Measurements from ENCODE around the gene LRMDA.
"Not testable (repeated sequence)": the region's sequence is repeated elsewhere in the genome, so short reads cannot be mapped to it uniquely, and the experiment has no call there.

Gene LRMDA

GRCh38 chr10:75519213-75519612, 87.8 kb downstream of the LRMDA start:
- H2BK15ac ChIP-seq (ENCODE audit: low read depth, poor library complexity, severe bottlenecking); H3K18ac ChIP-seq (ENCODE audit: low read depth in 1 of 2, low read length in 2 of 2); H3K79me1 ChIP-seq (replicated peaks; ENCODE audit: low read length, poor library complexity, severe bottlenecking); H2BK5ac ChIP-seq (ENCODE audit: low read depth, low read length, poor library complexity, severe bottlenecking); H2AFZ ChIP-seq (ENCODE audit: low read depth, low read length); H3K4me2 ChIP-seq (ENCODE audit: low read length, poor library complexity, severe bottlenecking); H3K27me3 ChIP-seq (ENCODE audit: control insufficient read depth in 1 of 2, insufficient read depth in 1 of 2, low read length in 2 of 2); H3K9me3 ChIP-seq (ENCODE audit: control insufficient read depth, low read length); H2BK12ac ChIP-seq (ENCODE audit: low read length in 2 of 2); H2AK5ac ChIP-seq (ENCODE audit: low read length, severe bottlenecking); H3K27ac ChIP-seq (ENCODE audit: low read length, poor library complexity, severe bottlenecking); H3K9ac ChIP-seq (ENCODE audit: low read length); DNase-seq; H2BK120ac ChIP-seq (ENCODE audit: low read depth, low read length); H3K23ac ChIP-seq (ENCODE audit: low read length in 2 of 2); H3K14ac ChIP-seq (ENCODE audit: low read length in 2 of 2); H4K91ac ChIP-seq (ENCODE audit: low read length); H3K36me3 ChIP-seq (ENCODE audit: control insufficient read depth in 1 of 2, insufficient read depth in 2 of 2, low read depth in 1 of 2, low read length in 2 of 2); H3K4me3 ChIP-seq (ENCODE audit: insufficient read depth in 1 of 2, low read depth in 1 of 2, low read length in 2 of 2); H3K4ac ChIP-seq (ENCODE audit: low read depth in 1 of 2, low read length in 2 of 2); H4K8ac ChIP-seq (ENCODE audit: low read length); H3K4me1 ChIP-seq (ENCODE audit: control insufficient read depth, insufficient read depth, low read depth, low read length): not testable (repeated sequence)
- WGBS, result 89% methylated on average over 1 of the region's 1 CpG

- H3K27me3 ChIP-seq (ENCODE audit: control insufficient read depth in 1 of 2, insufficient read depth in 1 of 2, low read length in 2 of 2); H2BK120ac ChIP-seq (ENCODE audit: low read depth, low read length); H4K91ac ChIP-seq (ENCODE audit: low read length); H3K79me1 ChIP-seq (replicated peaks; ENCODE audit: low read length, poor library complexity, severe bottlenecking); H3K9ac ChIP-seq (ENCODE audit: low read length); H2BK12ac ChIP-seq (ENCODE audit: low read length in 2 of 2); H3K4me1 ChIP-seq (ENCODE audit: control insufficient read depth, insufficient read depth, low read depth, low read length); H3K4me2 ChIP-seq (ENCODE audit: low read length, poor library complexity, severe bottlenecking); DNase-seq; H3K4me3 ChIP-seq (ENCODE audit: insufficient read depth in 1 of 2, low read depth in 1 of 2, low read length in 2 of 2); H2AFZ ChIP-seq (ENCODE audit: low read depth, low read length); H4K8ac ChIP-seq (ENCODE audit: low read length); H3K23ac ChIP-seq (ENCODE audit: low read length in 2 of 2); H3K27ac ChIP-seq (ENCODE audit: low read length, poor library complexity, severe bottlenecking); H3K18ac ChIP-seq (ENCODE audit: low read depth in 1 of 2, low read length in 2 of 2); H3K9me3 ChIP-seq (ENCODE audit: control insufficient read depth, low read length); H2BK5ac ChIP-seq (ENCODE audit: low read depth, low read length, poor library complexity, severe bottlenecking); H2BK15ac ChIP-seq (ENCODE audit: low read depth, poor library complexity, severe bottlenecking); H3K36me3 ChIP-seq (ENCODE audit: control insufficient read depth in 1 of 2, insufficient read depth in 2 of 2, low read depth in 1 of 2, low read length in 2 of 2); H2AK5ac ChIP-seq (ENCODE audit: low read length, severe bottlenecking); H3K4ac ChIP-seq (ENCODE audit: low read depth in 1 of 2, low read length in 2 of 2): not testable (repeated sequence)
- peak overlapping the region in 1 of 2 experiments; percentile 65 for H3K14ac ChIP-seq (ENCODE audit: low read length in 2 of 2)
- WGBS, result 49% methylated on average over 16 of the region's 16 CpGs
Measured at GRCh38 chr10:75521194-75521829, 89.9 kb downstream of the LRMDA start.

GRCh38 chr10:75525067-75525466, 93.6 kb downstream of the LRMDA start:
- Histone ChIP-seq H3K27me3 (ENCODE audit: control insufficient read depth in 1 of 2, insufficient read depth in 1 of 2, low read length in 2 of 2) (peaks cover 0 to 3% of the 10 kb centered on the region in 2 experiments), H2AFZ (ENCODE audit: low read depth, low read length) (no peak overlapping the region), H3K9me3 (ENCODE audit: control insufficient read depth, low read length) (no peaks in the 10 kb centered on the region), H3K9ac (ENCODE audit: low read length) (no peak overlapping the region), H3K4me1 (ENCODE audit: control insufficient read depth, insufficient read depth, low read depth, low read length) (no peaks in the 10 kb centered on the region), H2AK5ac (ENCODE audit: low read length, severe bottlenecking) (no peak overlapping the region), H3K79me1 (replicated peaks; ENCODE audit: low read length, poor library complexity, severe bottlenecking) (no peaks in the 10 kb centered on the region), H3K4me2 (ENCODE audit: low read length, poor library complexity, severe bottlenecking) (no peak overlapping the region), H3K23ac (ENCODE audit: low read length in 2 of 2) (no peak overlapping the region), H2BK5ac (ENCODE audit: low read depth, low read length, poor library complexity, severe bottlenecking) (no peak overlapping the region), H4K91ac (ENCODE audit: low read length) (no peak overlapping the region), H3K4ac (ENCODE audit: low read depth in 1 of 2, low read length in 2 of 2) (no peak overlapping the region), H4K8ac (ENCODE audit: low read length) (no peak overlapping the region), H3K14ac (ENCODE audit: low read length in 2 of 2) (peak overlapping the region in 1 of 2 experiments; percentile 70), H3K18ac (ENCODE audit: low read depth in 1 of 2, low read length in 2 of 2) (peak overlapping the region in 1 of 2 experiments; percentile 38), H2BK120ac (ENCODE audit: low read depth, low read length) (no peak overlapping the region), H3K4me3 (ENCODE audit: insufficient read depth in 1 of 2, low read depth in 1 of 2, low read length in 2 of 2) (no peak overlapping the region), H3K27ac (ENCODE audit: low read length, poor library complexity, severe bottlenecking) (no peak overlapping the region), H2BK12ac (ENCODE audit: low read length in 2 of 2) (no peak overlapping the region), H3K36me3 (ENCODE audit: control insufficient read depth in 1 of 2, insufficient read depth in 2 of 2, low read depth in 1 of 2, low read length in 2 of 2) (no peaks in the 10 kb centered on the region), H2BK15ac (ENCODE audit: low read depth, poor library complexity, severe bottlenecking) (no peak overlapping the region)
- WGBS, result 91% methylated on average over 1 of the region's 1 CpG
- no peak for DNase-seq

GRCh38 chr10:75525646-75526045, 94.2 kb downstream of the LRMDA start:
- H3K9me3 ChIP-seq (ENCODE audit: control insufficient read depth, low read length), result no peaks in the 10 kb centered on the region
- no peak overlapping the region for H2BK12ac ChIP-seq (ENCODE audit: low read length in 2 of 2)
- no peaks in the 10 kb centered on the region for H3K36me3 ChIP-seq (ENCODE audit: control insufficient read depth in 1 of 2, insufficient read depth in 2 of 2, low read depth in 1 of 2, low read length in 2 of 2)
- H3K9ac ChIP-seq (ENCODE audit: low read length), result no peak overlapping the region
- no peak overlapping the region for H3K4me3 ChIP-seq (ENCODE audit: insufficient read depth in 1 of 2, low read depth in 1 of 2, low read length in 2 of 2)
- H2AFZ ChIP-seq (ENCODE audit: low read depth, low read length), result no peak overlapping the region
- H3K4me2 ChIP-seq (ENCODE audit: low read length, poor library complexity, severe bottlenecking), result no peak overlapping the region
- H2BK5ac ChIP-seq (ENCODE audit: low read depth, low read length, poor library complexity, severe bottlenecking), result no peak overlapping the region
- no peak overlapping the region for H2AK5ac ChIP-seq (ENCODE audit: low read length, severe bottlenecking)
- H2BK120ac ChIP-seq (ENCODE audit: low read depth, low read length), result no peak overlapping the region
- H3K27me3 ChIP-seq (ENCODE audit: control insufficient read depth in 1 of 2, insufficient read depth in 1 of 2, low read length in 2 of 2), result peaks cover 0 to 3% of the 10 kb centered on the region in 2 experiments
- no peak overlapping the region for H3K14ac ChIP-seq (ENCODE audit: low read length in 2 of 2)
- no peaks in the 10 kb centered on the region for H3K79me1 ChIP-seq (replicated peaks; ENCODE audit: low read length, poor library complexity, severe bottlenecking)
- DNase-seq, result peak; percentile 39
- no peak overlapping the region for H3K23ac ChIP-seq (ENCODE audit: low read length in 2 of 2)
- H3K4me1 ChIP-seq (ENCODE audit: control insufficient read depth, insufficient read depth, low read depth, low read length), result peaks cover 2% of the 10 kb centered on the region
- H3K27ac ChIP-seq (ENCODE audit: low read length, poor library complexity, severe bottlenecking), result no peak overlapping the region
- H4K8ac ChIP-seq (ENCODE audit: low read length), result no peak overlapping the region
- H2BK15ac ChIP-seq (ENCODE audit: low read depth, poor library complexity, severe bottlenecking), result no peak overlapping the region
- H3K18ac ChIP-seq (ENCODE audit: low read depth in 1 of 2, low read length in 2 of 2), result no peak overlapping the region
- H3K4ac ChIP-seq (ENCODE audit: low read depth in 1 of 2, low read length in 2 of 2), result no peak overlapping the region
- WGBS, result 100% methylated on average over 1 of the region's 1 CpG
- no peak overlapping the region for H4K91ac ChIP-seq (ENCODE audit: low read length)

Data from mesenchymal stem cell (in vitro differentiated cells and primary cell).